ENCODE data around the gene ARRB1.
"Not testable (repeated sequence)": the region's sequence is repeated elsewhere in the genome, so short reads cannot be mapped to it uniquely, and the experiment has no call there.

ARRB1 gene

GRCh38 chr11:75320643-75321042, 30.8 kb downstream of the ARRB1 start:
- no peak for DNase-seq

- DNase-seq: no peak
These were observed 31.3 kb downstream of the ARRB1 start for GRCh38 chr11:75320046-75320618.

- no peak for DNase-seq
These were observed 32.2 kb downstream of the ARRB1 start for GRCh38 chr11:75319035-75319877.

- no peak for DNase-seq
These were observed 33.9 kb downstream of the ARRB1 start for GRCh38 chr11:75317446-75318122.

- no peak for DNase-seq
These were observed 36.0 kb downstream of the ARRB1 start for GRCh38 chr11:75315439-75315805.

GRCh38 chr11:75314771-75315438, 36.6 kb downstream of the ARRB1 start:
- no peak for DNase-seq

GRCh38 chr11:75313513-75314272, 37.8 kb downstream of the ARRB1 start:
- DNase-seq: peak; percentile 52 to 68 (median 59)

- no peak for DNase-seq
These were observed 39.1 kb downstream of the ARRB1 start for GRCh38 chr11:75312346-75312745.

GRCh38 chr11:75311858-75312288, 39.6 kb downstream of the ARRB1 start:
- no peak for DNase-seq

GRCh38 chr11:75308986-75309385, 42.5 kb downstream of the ARRB1 start:
- DNase-seq: no peak

- no peak for DNase-seq
These were observed 43.3 kb downstream of the ARRB1 start for GRCh38 chr11:75308116-75308515.

- DNase-seq: no peak
These were observed 44.4 kb downstream of the ARRB1 start for GRCh38 chr11:75307058-75307457.

GRCh38 chr11:75306529-75306928, 44.9 kb downstream of the ARRB1 start:
- DNase-seq: no peak

GRCh38 chr11:75305993-75306392, 45.5 kb downstream of the ARRB1 start:
- DNase-seq: no peak

- no peak for DNase-seq
These were observed 46.0 kb downstream of the ARRB1 start for GRCh38 chr11:75305452-75305851.

GRCh38 chr11:75304941-75305340, 46.5 kb downstream of the ARRB1 start:
- DNase-seq: not testable (repeated sequence)

- DNase-seq: no peak
These were observed 47.8 kb downstream of the ARRB1 start for GRCh38 chr11:75303544-75304224.

GRCh38 chr11:75302371-75302770, 49.1 kb downstream of the ARRB1 start:
- DNase-seq: no peak

- DNase-seq: no peak
These were observed 49.7 kb downstream of the ARRB1 start for GRCh38 chr11:75301601-75302345.

GRCh38 chr11:75301131-75301530, 50.3 kb downstream of the ARRB1 start:
- no peak for DNase-seq

- no peak for DNase-seq
These were observed 52.5 kb downstream of the ARRB1 start for GRCh38 chr11:75298976-75299260.
